Measurements from ENCODE around the gene TEKT5.
"Not testable (repeated sequence)": the region's sequence is repeated elsewhere in the genome, so short reads cannot be mapped to it uniquely, and the experiment has no call there.

The TEKT5 gene

DNA sequence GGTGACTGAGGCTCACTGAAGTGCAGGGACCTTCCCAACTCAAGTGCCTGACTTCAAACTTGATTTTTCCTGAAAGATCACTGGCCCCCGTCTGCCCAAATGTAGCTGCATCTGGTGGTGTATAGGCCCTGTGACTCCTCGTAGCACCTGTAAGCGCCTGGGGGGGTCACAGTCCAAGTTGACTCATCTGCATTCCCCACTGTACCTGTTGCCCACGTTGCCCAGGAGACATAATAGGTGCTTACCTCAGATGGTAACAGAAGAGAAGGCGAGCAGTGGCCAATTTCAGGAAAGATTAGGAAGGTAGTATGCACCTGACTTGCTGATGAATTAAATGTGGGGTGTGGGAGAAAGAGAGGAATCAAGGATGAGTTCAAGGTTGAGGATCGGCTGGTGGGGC, 70.2 kb downstream of the TEKT5 start:
- no peak overlapping the region for H3K4ac ChIP-seq (ENCODE audit: low read depth, low read length)
- H2AK5ac ChIP-seq (ENCODE audit: low read length) = no peak overlapping the region
- no peak overlapping the region for H3K18ac ChIP-seq (ENCODE audit: low read length)
- H3K4me1 ChIP-seq (ENCODE audit: control insufficient read depth, low read depth, low read length) = peaks cover 9% of the 10 kb centered on the region
- H3K79me2 ChIP-seq (ENCODE audit: control insufficient read depth, insufficient read depth, low read length) = no peaks in the 10 kb centered on the region
- H3K36me3 ChIP-seq (ENCODE audit: control insufficient read depth, insufficient read depth, low read length) = no peaks in the 10 kb centered on the region
- no peak overlapping the region for H2BK120ac ChIP-seq (ENCODE audit: low read depth, low read length)
- H3K79me1 ChIP-seq (ENCODE audit: low read length) = no peaks in the 10 kb centered on the region
- no peak overlapping the region for H3K23ac ChIP-seq (ENCODE audit: low read length)
- no peak overlapping the region for H2BK15ac ChIP-seq (replicated peaks; ENCODE audit: low read depth)
- no peaks in the 10 kb centered on the region for H3K27me3 ChIP-seq (ENCODE audit: insufficient read depth, low read length, poor library complexity)
- no peak overlapping the region for H3K27ac ChIP-seq (ENCODE audit: low read depth, low read length)
- H3K4me3 ChIP-seq (ENCODE audit: low read length) = no peak overlapping the region
- H4K8ac ChIP-seq (ENCODE audit: low read depth, low read length) = no peak overlapping the region
- no peak for DNase-seq
- no CpG with 5 or more reads among the region's 6 CpGs for WGBS (ENCODE audit: extremely low coverage, insufficient coverage, low lambda C conversion rate)
- H3K4me2 ChIP-seq (ENCODE audit: low read length) = no peak overlapping the region
- peak overlapping the region; percentile 7 for H3K56ac ChIP-seq (ENCODE audit: low read length)
- no peak overlapping the region for H4K5ac ChIP-seq (ENCODE audit: low read length)
- H2BK5ac ChIP-seq (ENCODE audit: low read length) = no peak overlapping the region
- H3K9ac ChIP-seq (ENCODE audit: low read length) = no peak overlapping the region

DNA sequence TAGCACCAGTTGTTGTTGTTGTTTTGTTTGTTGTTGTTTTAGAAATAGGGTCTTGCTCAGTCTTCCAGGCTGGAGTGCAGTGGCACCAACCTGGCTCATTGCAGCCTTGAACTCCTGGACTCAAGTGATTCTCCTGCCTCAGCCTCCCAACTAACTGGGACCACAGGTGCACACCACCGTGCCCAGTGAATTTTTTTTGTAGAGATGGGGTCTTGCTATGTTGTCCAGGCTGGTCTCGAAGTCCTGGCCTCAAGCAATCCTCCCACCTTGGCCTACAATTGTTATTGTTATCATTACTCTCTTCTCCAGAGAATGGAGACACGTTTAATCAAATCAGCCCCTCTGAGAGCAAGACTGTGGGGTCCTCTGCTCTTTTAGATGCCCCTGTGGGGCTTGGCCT, 71.7 kb downstream of the TEKT5 start:
- no peak overlapping the region for H3K9ac ChIP-seq (ENCODE audit: low read length)
- H2AK5ac ChIP-seq (ENCODE audit: low read length) = no peak overlapping the region
- H3K79me2 ChIP-seq (ENCODE audit: control insufficient read depth, insufficient read depth, low read length) = no peaks in the 10 kb centered on the region
- H3K27ac ChIP-seq (ENCODE audit: low read depth, low read length) = no peak overlapping the region
- H2BK15ac ChIP-seq (replicated peaks; ENCODE audit: low read depth) = no peak overlapping the region
- peak overlapping the region; percentile 50 for H2BK5ac ChIP-seq (ENCODE audit: low read length)
- WGBS (ENCODE audit: extremely low coverage, insufficient coverage, low lambda C conversion rate) = no CpG with 5 or more reads among the region's 3 CpGs
- no peak overlapping the region for H4K8ac ChIP-seq (ENCODE audit: low read depth, low read length)
- no peaks in the 10 kb centered on the region for H3K36me3 ChIP-seq (ENCODE audit: control insufficient read depth, insufficient read depth, low read length)
- no peak overlapping the region for H3K18ac ChIP-seq (ENCODE audit: low read length)
- H3K23ac ChIP-seq (ENCODE audit: low read length) = no peak overlapping the region
- no peak overlapping the region for H2BK120ac ChIP-seq (ENCODE audit: low read depth, low read length)
- H3K4me1 ChIP-seq (ENCODE audit: control insufficient read depth, low read depth, low read length) = peaks cover 13% of the 10 kb centered on the region
- DNase-seq = no peak
- H3K79me1 ChIP-seq (ENCODE audit: low read length) = no peaks in the 10 kb centered on the region
- H3K4me3 ChIP-seq (ENCODE audit: low read length) = no peak overlapping the region
- no peak overlapping the region for H3K4ac ChIP-seq (ENCODE audit: low read depth, low read length)
- H3K4me2 ChIP-seq (ENCODE audit: low read length) = no peak overlapping the region
- H3K56ac ChIP-seq (ENCODE audit: low read length) = no peak overlapping the region
- H4K5ac ChIP-seq (ENCODE audit: low read length) = no peak overlapping the region
- H3K27me3 ChIP-seq (ENCODE audit: insufficient read depth, low read length, poor library complexity) = no peaks in the 10 kb centered on the region

- H4K8ac ChIP-seq (ENCODE audit: low read depth, low read length) = no peak overlapping the region
- WGBS (ENCODE audit: extremely low coverage, insufficient coverage, low lambda C conversion rate) = no CpG with 5 or more reads among the region's 19 CpGs
- no peak overlapping the region for H2BK120ac ChIP-seq (ENCODE audit: low read depth, low read length)
- H3K79me2 ChIP-seq (ENCODE audit: control insufficient read depth, insufficient read depth, low read length) = no peaks in the 10 kb centered on the region
- no peak overlapping the region for H3K4me2 ChIP-seq (ENCODE audit: low read length)
- peak overlapping the region; percentile 50 for H3K27ac ChIP-seq (ENCODE audit: low read depth, low read length)
- H2BK15ac ChIP-seq (replicated peaks; ENCODE audit: low read depth) = no peak overlapping the region
- H3K4me3 ChIP-seq (ENCODE audit: low read length) = no peak overlapping the region
- no peak overlapping the region for H3K9ac ChIP-seq (ENCODE audit: low read length)
- no peaks in the 10 kb centered on the region for H3K36me3 ChIP-seq (ENCODE audit: control insufficient read depth, insufficient read depth, low read length)
- peak overlapping the region; percentile 50 for H2BK5ac ChIP-seq (ENCODE audit: low read length)
- H2AK5ac ChIP-seq (ENCODE audit: low read length) = peak overlapping the region; percentile 69
- peak; percentile 94 for DNase-seq
- no peaks in the 10 kb centered on the region for H3K27me3 ChIP-seq (ENCODE audit: insufficient read depth, low read length, poor library complexity)
- H4K5ac ChIP-seq (ENCODE audit: low read length) = no peak overlapping the region
- no peak overlapping the region for H3K23ac ChIP-seq (ENCODE audit: low read length)
- peaks cover 15% of the 10 kb centered on the region for H3K4me1 ChIP-seq (ENCODE audit: control insufficient read depth, low read depth, low read length)
- no peaks in the 10 kb centered on the region for H3K79me1 ChIP-seq (ENCODE audit: low read length)
- peak overlapping the region; percentile 57 for H3K18ac ChIP-seq (ENCODE audit: low read length)
- no peak overlapping the region for H3K4ac ChIP-seq (ENCODE audit: low read depth, low read length)
- H3K56ac ChIP-seq (ENCODE audit: low read length) = peak overlapping the region; percentile 60
Measured at GRCh38 chr16:10622036-10622921, 72.5 kb downstream of the TEKT5 start.

- H3K23ac ChIP-seq (ENCODE audit: low read length); H3K4me3 ChIP-seq (ENCODE audit: low read length); H4K5ac ChIP-seq (ENCODE audit: low read length); H3K4me2 ChIP-seq (ENCODE audit: low read length); H3K4ac ChIP-seq (ENCODE audit: low read depth, low read length); H2BK120ac ChIP-seq (ENCODE audit: low read depth, low read length); H3K27ac ChIP-seq (ENCODE audit: low read depth, low read length); H3K27me3 ChIP-seq (ENCODE audit: insufficient read depth, low read length, poor library complexity); H3K9ac ChIP-seq (ENCODE audit: low read length); H3K79me2 ChIP-seq (ENCODE audit: control insufficient read depth, insufficient read depth, low read length); H3K36me3 ChIP-seq (ENCODE audit: control insufficient read depth, insufficient read depth, low read length); H4K8ac ChIP-seq (ENCODE audit: low read depth, low read length); H3K79me1 ChIP-seq (ENCODE audit: low read length); H2AK5ac ChIP-seq (ENCODE audit: low read length); H3K18ac ChIP-seq (ENCODE audit: low read length); H2BK5ac ChIP-seq (ENCODE audit: low read length); H2BK15ac ChIP-seq (replicated peaks; ENCODE audit: low read depth): not testable (repeated sequence)
- peak; percentile 51 for DNase-seq
- H3K56ac ChIP-seq (ENCODE audit: low read length) = peak overlapping the region; percentile 22
- peaks cover 16% of the 10 kb centered on the region for H3K4me1 ChIP-seq (ENCODE audit: control insufficient read depth, low read depth, low read length)
- no CpG with 5 or more reads among the region's 7 CpGs for WGBS (ENCODE audit: extremely low coverage, insufficient coverage, low lambda C conversion rate)
Measured at GRCh38 chr16:10621216-10621949, 73.3 kb downstream of the TEKT5 start.

DNA sequence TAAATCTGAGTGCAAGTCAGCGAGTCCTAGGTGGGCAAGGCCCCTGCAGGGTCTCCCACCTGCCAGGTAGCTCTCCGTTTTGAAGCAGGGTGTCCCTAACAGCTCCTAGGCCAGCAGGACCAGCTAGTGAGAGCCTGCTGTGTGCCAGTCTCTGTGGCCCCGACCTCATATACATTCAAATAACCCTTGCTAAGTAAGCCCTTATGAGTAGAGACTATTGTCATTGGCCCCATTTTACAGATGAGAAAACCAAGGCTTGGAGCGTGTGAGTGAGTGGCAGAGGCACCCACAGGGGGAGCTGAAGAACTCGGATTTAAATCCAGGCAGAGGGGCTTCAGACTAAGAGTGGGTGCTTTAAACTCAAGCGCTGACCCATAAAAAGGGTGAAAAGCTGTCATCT, 74.6 kb downstream of the TEKT5 start:
- H3K9ac ChIP-seq (ENCODE audit: low read length) = no peak overlapping the region
- no peak overlapping the region for H3K4me2 ChIP-seq (ENCODE audit: low read length)
- H2BK5ac ChIP-seq (ENCODE audit: low read length) = no peak overlapping the region
- no peak overlapping the region for H3K23ac ChIP-seq (ENCODE audit: low read length)
- peak overlapping the region; percentile 50 for H3K56ac ChIP-seq (ENCODE audit: low read length)
- H2AK5ac ChIP-seq (ENCODE audit: low read length) = no peak overlapping the region
- no peak overlapping the region for H4K8ac ChIP-seq (ENCODE audit: low read depth, low read length)
- H3K4me3 ChIP-seq (ENCODE audit: low read length) = no peak overlapping the region
- no peak overlapping the region for H2BK15ac ChIP-seq (replicated peaks; ENCODE audit: low read depth)
- H3K4ac ChIP-seq (ENCODE audit: low read depth, low read length) = no peak overlapping the region
- no peak overlapping the region for H4K5ac ChIP-seq (ENCODE audit: low read length)
- no peaks in the 10 kb centered on the region for H3K27me3 ChIP-seq (ENCODE audit: insufficient read depth, low read length, poor library complexity)
- H3K36me3 ChIP-seq (ENCODE audit: control insufficient read depth, insufficient read depth, low read length) = no peaks in the 10 kb centered on the region
- no peak overlapping the region for H2BK120ac ChIP-seq (ENCODE audit: low read depth, low read length)
- H3K79me2 ChIP-seq (ENCODE audit: control insufficient read depth, insufficient read depth, low read length) = no peaks in the 10 kb centered on the region
- H3K18ac ChIP-seq (ENCODE audit: low read length) = no peak overlapping the region
- no peaks in the 10 kb centered on the region for H3K79me1 ChIP-seq (ENCODE audit: low read length)
- no peak for DNase-seq
- no CpG with 5 or more reads among the region's 6 CpGs for WGBS (ENCODE audit: extremely low coverage, insufficient coverage, low lambda C conversion rate)
- H3K4me1 ChIP-seq (ENCODE audit: control insufficient read depth, low read depth, low read length) = peaks cover 16% of the 10 kb centered on the region
- H3K27ac ChIP-seq (ENCODE audit: low read depth, low read length) = no peak overlapping the region
